PC-9 (cell line): ENCODE measurements around the gene RYR1. TPM values are rescaled to one million over a fixed set of nuclear protein-coding genes. Genes with fewer than 3 reads are reported as not detected.

Experiments
- BruUV-seq: library from RNA; stranded (reverse); fragments of 400-500 nt; replicated peaks from 2 replicates; lab custom pipeline; 2021; lab: Mats Ljungman, UMichigan
- CTCF ChIA-PET: fragments of 300-600 bp; sonication (Branson Sonifier 250); formaldehyde crosslinking; loops from one replicate; lab custom pipeline; 2022; ENCODE audit warnings: antibody characterized with exemption; lab: Charles Lee
- POLR2A ChIA-PET: fragments of 300-600 bp; sonication (Branson Sonifier 250); formaldehyde crosslinking; loops from one replicate; lab custom pipeline; 2022; ENCODE audit warnings: antibody characterized with exemption; ENCODE audit not compliant: unreplicated experiment; lab: Charles Lee
- DNase-seq, 2 experiments: peaks; one replicate each; pipeline versions ENCODE4 v3.0.0 to v3.0.0-alpha.2; 2015 to 2022; ENCODE audit warnings: mixed read lengths in 1 of 2
- H2AFZ ChIP-seq: fragments of 200-600 bp; sonication (generic); 2 replicates; pipeline ENCODE4 v1.8.1; 2017; ENCODE audit warnings: antibody characterized with exemption
- H3F3A ChIP-seq: fragments of 200-600 bp; sonication (generic); 2 replicates; pipeline ENCODE4 v1.8.1; 2017; ENCODE audit warnings: antibody characterized with exemption, mild to moderate bottlenecking, low read depth; ENCODE audit not compliant: insufficient read depth
- H3K27ac ChIP-seq: fragments of 200-600 bp; sonication (generic); 2 replicates; pipeline ENCODE4 v1.6.1; 2016; ENCODE audit warnings: mixed run types
- H3K27me3 ChIP-seq: fragments of 200-600 bp; sonication (generic); 2 replicates; pipeline ENCODE4 v1.6.1; 2016; ENCODE audit warnings: low read depth, mixed run types; ENCODE audit not compliant: insufficient read depth
- H3K36me3 ChIP-seq: fragments of 200-600 bp; sonication (generic); 2 replicates; pipeline ENCODE4 v1.6.1; 2016; ENCODE audit warnings: low read depth, mixed run types
- H3K4me1 ChIP-seq: fragments of 200-600 bp; sonication (generic); replicated peaks from 2 replicates; pipeline ENCODE4 v1.6.1; 2016; ENCODE audit warnings: mixed run types; ENCODE audit not compliant: insufficient read depth
- H3K4me2 ChIP-seq: fragments of 200-600 bp; sonication (generic); 2 replicates; pipeline ENCODE4 v1.6.1; 2017; ENCODE audit warnings: mixed run types
- H3K4me3 ChIP-seq: fragments of 200-600 bp; sonication (generic); 2 replicates; pipeline ENCODE4 v1.6.1; 2016; ENCODE audit warnings: mixed run types
- H3K79me2 ChIP-seq: fragments of 200-600 bp; sonication (generic); 2 replicates; pipeline ENCODE4 v1.6.1; 2017; ENCODE audit warnings: low read depth, mixed run types
- H3K9me2 ChIP-seq: fragments of 200-600 bp; sonication (generic); 2 replicates; pipeline ENCODE4 v1.8.1; 2017; ENCODE audit warnings: mild to moderate bottlenecking; ENCODE audit not compliant: insufficient read depth
- H3K9me3 ChIP-seq: fragments of 200-600 bp; sonication (generic); 2 replicates; pipeline ENCODE4 v1.8.1; 2016; ENCODE audit warnings: low read depth; ENCODE audit not compliant: insufficient read depth
- H4K20me1 ChIP-seq: fragments of 200-600 bp; sonication (generic); 2 replicates; pipeline ENCODE4 v1.8.1; 2017; ENCODE audit not compliant: insufficient read depth
- CTCF ChIP-seq: fragments of 200-600 bp; sonication (generic); conservative IDR thresholded peaks from 2 replicates; pipeline ENCODE4 v1.6.1; 2017; ENCODE audit warnings: mixed run types, antibody characterized with exemption, mild to moderate bottlenecking, moderate library complexity
- EZH2 ChIP-seq: fragments of 200-600 bp; sonication (generic); IDR thresholded peaks from 2 replicates; pipeline ENCODE4 v1.8.0; 2017; ENCODE audit warnings: antibody characterized with exemption, low read depth
- intact Hi-C: fragments of 100-400 bp; cut with micrococcal nuclease; formaldehyde crosslinking; loops from one replicate; pipeline ENCODE4 v1.10.0; 2022; ENCODE audit not compliant: unreplicated experiment
- total RNA-seq: library from RNA; stranded (reverse); gene quantifications from 2 replicates; pipeline ENCODE4 v1.2.3, GENCODE V29; 2021

Gene RYR1
- total RNA-seq, 1 experiment from 2014 or later: 1.0 TPM

- intact Hi-C loops: no loop called here
- H2AFZ ChIP-seq: no peak overlapping the region
- no peaks in the 10 kb centered on the region for H3K36me3 ChIP-seq
- H3K79me2 ChIP-seq: no peaks in the 10 kb centered on the region
- peaks cover 6% of the 10 kb centered on the region; the same call in 1 of the 2 replicates for H3K27me3 ChIP-seq
- H4K20me1 ChIP-seq: no peaks in the 10 kb centered on the region
- CTCF ChIA-PET: no interaction called here
- no peak for DNase-seq
- H3K4me1 ChIP-seq: peaks cover 9% of the 10 kb centered on the region; the same call in 1 of the 2 replicates
- BruUV-seq: no TSS peak
- no peaks in the 10 kb centered on the region for H3K9me2 ChIP-seq
- no peak overlapping the region for H3K4me2 ChIP-seq
- POLR2A ChIA-PET: no interaction called here
- no peaks in the 10 kb centered on the region for H3K9me3 ChIP-seq
- no peak overlapping the region for H3K27ac ChIP-seq
- H3F3A ChIP-seq: peaks cover 9% of the 10 kb centered on the region; the same call in 1 of the 2 replicates
- no peak overlapping the region for H3K4me3 ChIP-seq
- TF ChIP-seq CTCF (no peak), EZH2 (no peak)
Measured at GRCh38 chr19:38422438-38422837, 11.1 kb upstream of the RYR1 start.

DNA sequence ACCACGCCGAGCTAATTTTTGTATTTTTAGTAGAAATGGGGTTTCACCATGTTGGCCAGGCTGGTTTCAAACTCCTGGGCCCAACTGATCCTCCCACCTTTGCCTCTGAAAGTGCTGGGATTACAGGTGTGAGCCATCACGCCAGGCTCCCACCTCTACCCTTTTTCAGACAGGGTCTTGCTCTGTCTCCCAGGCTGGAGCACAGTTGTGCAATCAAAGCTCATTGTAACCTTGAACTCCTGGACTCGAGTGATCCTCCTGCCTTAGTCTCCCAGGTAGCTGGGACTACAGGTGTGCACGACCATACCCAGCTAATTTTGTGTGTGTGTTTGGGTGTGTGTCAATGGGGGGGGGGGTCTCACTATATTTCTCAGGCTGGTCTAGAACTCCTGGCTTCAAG lies 9.2 kb upstream of the RYR1 start:
- no peak overlapping the region for H2AFZ ChIP-seq
- H4K20me1 ChIP-seq: no peaks in the 10 kb centered on the region
- H3F3A ChIP-seq: no peaks in the 10 kb centered on the region
- intact Hi-C loops: no loop called here
- H3K9me2 ChIP-seq: no peaks in the 10 kb centered on the region
- no peaks in the 10 kb centered on the region for H3K4me1 ChIP-seq
- no peak for TF ChIP-seq CTCF
- TF ChIP-seq EZH2: no peak
- H3K4me3 ChIP-seq: no peak overlapping the region
- no peak for DNase-seq
- peaks cover 8% of the 10 kb centered on the region for H3K27me3 ChIP-seq
- no peaks in the 10 kb centered on the region for H3K9me3 ChIP-seq
- H3K79me2 ChIP-seq: no peaks in the 10 kb centered on the region
- BruUV-seq: no TSS peak
- no peaks in the 10 kb centered on the region for H3K36me3 ChIP-seq
- POLR2A ChIA-PET: no interaction called here
- H3K4me2 ChIP-seq: no peak overlapping the region
- H3K27ac ChIP-seq: no peak overlapping the region
- CTCF ChIA-PET: no interaction called here

DNA sequence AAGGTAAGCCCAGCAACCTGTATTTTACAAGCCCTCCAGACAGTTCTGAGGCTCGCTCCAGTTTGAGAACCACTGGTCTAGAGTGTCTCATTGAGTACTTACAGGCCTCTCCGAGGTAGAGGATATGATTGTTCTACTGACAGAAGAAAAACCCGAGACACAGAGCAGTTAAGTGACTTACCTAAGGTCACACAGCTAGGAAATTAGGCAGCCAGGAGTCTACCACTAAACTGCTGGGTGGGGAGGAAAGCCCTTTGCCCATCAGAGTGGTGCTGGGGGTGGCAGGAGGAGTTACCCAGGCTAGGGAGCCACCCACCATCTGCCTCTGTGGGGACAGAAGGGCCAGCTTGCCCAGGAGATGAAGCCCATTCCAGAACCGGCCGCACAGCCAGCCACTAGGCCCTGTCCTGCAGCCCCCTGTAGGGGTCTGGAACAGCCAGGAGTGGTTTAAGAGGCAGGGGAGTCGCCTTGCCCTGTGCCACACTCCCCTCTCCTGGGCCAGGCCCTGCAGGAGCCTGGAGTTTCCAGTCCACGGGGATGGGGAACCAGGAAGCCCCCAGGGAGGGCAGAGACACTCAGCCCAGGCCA lies 8.2 kb upstream of the RYR1 start:
- no peak for DNase-seq
- Histone ChIP-seq H3K79me2 (no peaks in the 10 kb centered on the region), H4K20me1 (no peaks in the 10 kb centered on the region), H3K27ac (no peak overlapping the region), H3K36me3 (no peaks in the 10 kb centered on the region), H3K4me1 (no peaks in the 10 kb centered on the region), H3K9me2 (no peaks in the 10 kb centered on the region), H2AFZ (no peak overlapping the region), H3F3A (no peaks in the 10 kb centered on the region), H3K27me3 (peaks cover 11% of the 10 kb centered on the region), H3K9me3 (no peaks in the 10 kb centered on the region), H3K4me2 (no peak overlapping the region), H3K4me3 (no peak overlapping the region)
- ChIA-PET POLR2A (interaction anchor here (0.6 kb wide), 1 partner anchor 475 kb away, joined by 5 read pairs; no protein-coding TSS in a partner anchor), CTCF (no interaction called here)
- intact Hi-C loops: no loop called here
- no TSS peak for BruUV-seq
- TF ChIP-seq EZH2: no peak
- TF ChIP-seq CTCF: no peak
